CD14-positive monocyte (primary cell): Measurements from ENCODE around the gene OSMR. TPM values are rescaled to one million over a fixed set of nuclear protein-coding genes. Genes with fewer than 3 reads are reported as not detected.

Experiments used
- DNase-seq, 3 donors: peaks; one replicate each; pipeline ENCODE4 v3.0.0-alpha.2; 2011 to 2022
- H2AFZ ChIP-seq: 2 replicates; pipeline ENCODE4 v1.6.0; 2012; ENCODE audit warnings: mild to moderate bottlenecking, low read depth, low read length, inconsistent platforms; ENCODE audit not compliant: insufficient read depth, poor library complexity, severe bottlenecking
- H3K27ac ChIP-seq, 2 donors: 1 replicate in 1 of 2; 2 replicates in 1 of 2; pipeline ENCODE4 v1.5.1; 2012 to 2013; ENCODE audit warnings: low read length in 2 of 2, control low read depth in 1 of 2, inconsistent platforms in 1 of 2, low read depth in 1 of 2, mild to moderate bottlenecking in 1 of 2
- H3K27me3 ChIP-seq, 2 donors: one replicate each; pipeline versions ENCODE4 v1.6.0 to v1.6.1; 2011 to 2013; ENCODE audit warnings: low read length in 2 of 2; ENCODE audit not compliant: control insufficient read depth in 2 of 2, insufficient read depth in 2 of 2
- H3K36me3 ChIP-seq, 2 donors: replicated peaks in 1 of 2; 1 replicate in 1 of 2; 2 replicates in 1 of 2; pipeline versions ENCODE4 v1.5.1 to v1.6.1; 2012 to 2013; ENCODE audit warnings: low read length in 2 of 2, control low read depth in 1 of 2, inconsistent platforms in 1 of 2, mild to moderate bottlenecking in 1 of 2; ENCODE audit not compliant: insufficient read depth in 2 of 2, control insufficient read depth in 1 of 2
- H3K4me1 ChIP-seq, 2 donors: 1 replicate in 1 of 2; 2 replicates in 1 of 2; pipeline versions ENCODE4 v1.5.1 to v1.6.1; 2012 to 2013; ENCODE audit warnings: low read length in 2 of 2, control low read depth in 1 of 2, inconsistent platforms in 1 of 2, mild to moderate bottlenecking in 1 of 2, moderate library complexity in 1 of 2; ENCODE audit not compliant: insufficient read depth in 2 of 2, control insufficient read depth in 1 of 2
- H3K4me2 ChIP-seq: replicated peaks from 2 replicates; pipeline ENCODE3; 2012; ENCODE audit warnings: low read length, moderate library complexity, mild to moderate bottlenecking; ENCODE audit not compliant: poor library complexity, severe bottlenecking; ENCODE audit errors: extremely low read depth
- H3K4me3 ChIP-seq, 3 experiments: fragments of 200-600 bp in 1 of 3; sonication (generic) in 1 of 3; replicated peaks in 1 of 3; 1 replicate in 2 of 3; 2 replicates in 1 of 3; pipeline ENCODE4 v1.5.1; 2011 to 2013; ENCODE audit warnings: low read length in 3 of 3, mild to moderate bottlenecking in 3 of 3, control low read depth in 2 of 3, low read depth in 2 of 3, inconsistent platforms in 1 of 3, moderate library complexity in 1 of 3
- H3K79me2 ChIP-seq: 2 replicates; pipeline ENCODE4 v1.6.0; 2012; ENCODE audit warnings: mild to moderate bottlenecking, control low read depth, inconsistent platforms, low read length, moderate library complexity; ENCODE audit not compliant: insufficient read depth
- H3K9ac ChIP-seq: 2 replicates; pipeline ENCODE4 v1.6.0; 2017; ENCODE audit warnings: low read length, mild to moderate bottlenecking; ENCODE audit not compliant: insufficient read depth, poor library complexity, severe bottlenecking
- H3K9me3 ChIP-seq, 2 donors: replicated peaks in 1 of 2; 1 replicate in 1 of 2; 2 replicates in 1 of 2; pipeline versions ENCODE4 v1.5.1 to v1.6.1; 2012 to 2013; ENCODE audit warnings: low read length in 2 of 2, control low read depth in 1 of 2; ENCODE audit not compliant: control insufficient read depth in 1 of 2, insufficient read depth in 1 of 2
- H4K20me1 ChIP-seq: 2 replicates; pipeline ENCODE4 v1.6.0; 2012; ENCODE audit warnings: mild to moderate bottlenecking, low read length, control low read depth, moderate library complexity; ENCODE audit not compliant: insufficient read depth
- H3K27ac Mint-ChIP-seq, 7 donors: one replicate each; pipeline ENCODE4 v1.8.0; 2020; ENCODE audit warnings: mild to moderate bottlenecking in 7 of 7, mixed read lengths in 7 of 7, moderate library complexity in 6 of 7, inconsistent platforms in 2 of 7
- H3K27me3 Mint-ChIP-seq, 3 donors: one replicate each; pipeline ENCODE4 v1.8.0; 2021 to 2022; ENCODE audit warnings: low read depth in 3 of 3, mild to moderate bottlenecking in 3 of 3, mixed read lengths in 3 of 3, moderate library complexity in 3 of 3, inconsistent platforms in 1 of 3
- H3K36me3 Mint-ChIP-seq, 2 donors: one replicate each; pipeline ENCODE4 v1.8.0; 2020; ENCODE audit warnings: mixed read lengths in 2 of 2, inconsistent platforms in 1 of 2, mild to moderate bottlenecking in 1 of 2
- H3K4me1 Mint-ChIP-seq: one replicate; pipeline ENCODE4 v1.8.0; 2020; ENCODE audit warnings: mild to moderate bottlenecking, mixed read lengths
- H3K4me3 Mint-ChIP-seq, 2 donors: one replicate each; pipeline ENCODE4 v1.8.0; 2020; ENCODE audit warnings: mild to moderate bottlenecking in 2 of 2, mixed read lengths in 2 of 2, moderate library complexity in 1 of 2
- H3K9me3 Mint-ChIP-seq, 7 donors: one replicate each; pipeline ENCODE4 v1.8.0; 2020 to 2022; ENCODE audit warnings: mixed read lengths in 7 of 7, mild to moderate bottlenecking in 6 of 7, moderate library complexity in 6 of 7, inconsistent platforms in 2 of 7
- CTCF ChIP-seq: fragments of 200-600 bp; IDR thresholded peaks from one replicate; pipeline ENCODE4 v1.8.0; 2022; ENCODE audit warnings: antibody characterized with exemption, mild to moderate bottlenecking
- WGBS: methylation state at CpG from one replicate; pipeline ENCODE4 v1.1.5; 2013; ENCODE audit warnings: missing lambda C conversion rate; ENCODE audit not compliant: insufficient coverage; 5-methylcytosine and 5-hydroxymethylcytosine counted together
- intact Hi-C, 2 donors: fragments of 100-400 bp; cut with micrococcal nuclease; formaldehyde crosslinking; loops; one replicate each; pipeline versions ENCODE4 v1.15.0 to v1.15.1; 2023
- polyA plus RNA-seq, 3 donors: library from polyadenylated mRNA; depleted of rRNA in 1 of 3; unstranded in 2 of 3; stranded (reverse) in 1 of 3; fragments of 300-500 nt in 2 of 3; fragments of >200 nt in 1 of 3; fragmentation: Illumina TruSeq in 2 of 3; gene quantifications; 1 replicate in 2 of 3; 2 replicates in 1 of 3; pipeline ENCODE4 v1.2.3, GENCODE V29; 2012 to 2021

OSMR gene
- polyA plus RNA-seq, 3 donors = not detected

- no peak overlapping the region for H2AFZ ChIP-seq
- H3K27ac ChIP-seq = no peak overlapping the region
- no peak for TF ChIP-seq CTCF
- H3K9me3 ChIP-seq = no peaks in the 10 kb centered on the region
- H3K27me3 ChIP-seq = no peaks in the 10 kb centered on the region
- H3K79me2 ChIP-seq = no peaks in the 10 kb centered on the region
- no peaks in the 10 kb centered on the region for H3K4me1 ChIP-seq
- Mint-ChIP-seq H3K4me3 (no peak overlapping the region), H3K27ac (no peak overlapping the region), H3K9me3 (no peaks in the 10 kb centered on the region), H3K4me1 (no peaks in the 10 kb centered on the region), H3K36me3 (peaks cover 76 to 85% of the 10 kb centered on the region in 2 donors), H3K27me3 (no peaks in the 10 kb centered on the region)
- DNase-seq = no peak
- H4K20me1 ChIP-seq = no peaks in the 10 kb centered on the region
- peaks cover 96 to 99% of the 10 kb centered on the region in 2 donors for H3K36me3 ChIP-seq
- no peak overlapping the region for H3K4me2 ChIP-seq
- no CpG with 5 or more reads among the region's 4 CpGs for WGBS
- intact Hi-C loops = no loop called here
- no peak overlapping the region for H3K9ac ChIP-seq
- no peak overlapping the region for H3K4me3 ChIP-seq
Measured at GRCh38 chr5:38953426-38954012, 107.7 kb downstream of the OSMR start.

GRCh38 chr5:38961691-38962090 lies 115.9 kb downstream of the OSMR start:
- Histone ChIP-seq H3K9ac (no peak overlapping the region), H3K27me3 (no peaks in the 10 kb centered on the region), H3K79me2 (no peaks in the 10 kb centered on the region), H2AFZ (no peak overlapping the region), H4K20me1 (no peaks in the 10 kb centered on the region), H3K4me1 (no peaks in the 10 kb centered on the region), H3K36me3 (peaks cover 95 to 98% of the 10 kb centered on the region in 2 donors), H3K27ac (no peak overlapping the region), H3K4me2 (no peak overlapping the region), H3K9me3 (no peaks in the 10 kb centered on the region), H3K4me3 (no peak overlapping the region)
- no peak for DNase-seq
- WGBS = no CpG with 5 or more reads among the region's 2 CpGs
- Mint-ChIP-seq H3K4me1 (no peaks in the 10 kb centered on the region), H3K9me3 (no peaks in the 10 kb centered on the region), H3K4me3 (no peak overlapping the region), H3K27me3 (no peaks in the 10 kb centered on the region), H3K36me3 (peaks cover 67 to 76% of the 10 kb centered on the region in 2 donors), H3K27ac (no peak overlapping the region)
- no peak for TF ChIP-seq CTCF
- intact Hi-C loops = loop anchor here in 1 of 2 donors (10.0 kb wide), 2 partner anchors 163 to 1647 kb away; no protein-coding TSS in a partner anchor
